Stimulated activated CD8-positive, alpha-beta memory T cell treated with anti-CD3 and anti-CD28 coated beads, Interleukin-12 subunit alpha, Interleukin-12 subunit beta, amount 100 ng/mL, for 24 hours (primary cell): ENCODE data around the gene ACP7.
"Not testable (repeated sequence)": the region's sequence is repeated elsewhere in the genome, so short reads cannot be mapped to it uniquely, and the experiment has no call there.

Source experiments
- DNase-seq: peaks from one replicate; pipeline ENCODE4 v3.0.0-alpha.2; 2020; ENCODE audit errors: extremely low read depth

Gene ACP7

GRCh38 chr19:39106194-39106593, 22.0 kb downstream of the ACP7 start:
- DNase-seq: no peak

DNA sequence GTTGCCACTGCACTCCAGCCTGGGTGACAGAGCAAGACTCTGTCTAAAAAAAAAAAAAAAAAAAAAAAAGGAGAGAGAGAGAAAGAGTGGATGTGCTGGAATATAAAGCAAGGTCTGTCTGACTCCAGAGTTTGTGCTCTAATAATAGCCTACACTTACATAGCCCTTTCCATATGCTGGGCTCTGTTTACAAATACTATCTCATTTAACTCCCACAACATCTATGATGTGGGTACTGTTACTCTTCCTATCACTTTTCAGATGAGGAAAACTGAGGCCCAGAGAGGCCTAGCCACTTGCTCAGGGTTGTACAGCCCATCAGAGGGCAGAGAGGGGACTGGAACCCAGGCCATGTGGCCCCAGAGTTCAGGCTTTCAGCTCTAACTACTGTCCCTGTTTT, 25.5 kb downstream of the ACP7 start:
- no peak for DNase-seq

DNA sequence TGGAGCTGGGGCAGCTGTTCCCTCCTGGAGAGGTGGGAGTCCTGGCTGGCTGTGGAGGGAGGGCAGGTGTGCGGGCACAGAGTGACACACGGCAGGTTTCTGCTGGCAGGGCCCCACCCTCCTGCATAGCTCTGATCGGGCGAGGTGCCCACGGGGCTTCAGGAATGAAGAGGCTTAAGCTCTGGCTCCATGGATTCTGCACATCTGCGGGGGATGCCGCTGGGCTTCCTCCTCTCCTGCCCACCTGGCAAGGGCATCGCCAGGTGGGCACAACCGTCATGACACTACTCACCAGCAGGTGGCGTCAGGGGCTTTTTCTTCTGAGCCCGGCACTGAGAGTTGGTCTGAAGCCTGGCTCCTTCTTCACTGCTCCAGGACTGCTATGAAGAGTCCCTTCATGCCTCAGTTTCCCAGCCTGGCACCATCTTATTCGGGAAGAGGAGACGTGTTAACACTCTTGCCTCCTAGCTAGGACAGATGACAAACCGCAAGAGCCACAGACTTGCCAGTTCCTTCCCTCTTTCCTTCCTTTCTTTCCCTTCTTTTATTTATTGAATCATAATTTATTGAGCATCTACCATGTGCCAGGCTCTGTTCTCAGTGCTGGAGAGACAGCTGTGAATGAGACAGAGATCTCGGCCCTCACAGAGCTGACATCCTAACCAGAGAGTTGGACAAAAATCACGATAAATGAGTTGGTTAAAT, 26.2 kb downstream of the ACP7 start:
- peak; percentile 42 for DNase-seq

- DNase-seq: no peak
Observed at GRCh38 chr19:39111593-39112199, 27.5 kb downstream of the ACP7 start.

DNA sequence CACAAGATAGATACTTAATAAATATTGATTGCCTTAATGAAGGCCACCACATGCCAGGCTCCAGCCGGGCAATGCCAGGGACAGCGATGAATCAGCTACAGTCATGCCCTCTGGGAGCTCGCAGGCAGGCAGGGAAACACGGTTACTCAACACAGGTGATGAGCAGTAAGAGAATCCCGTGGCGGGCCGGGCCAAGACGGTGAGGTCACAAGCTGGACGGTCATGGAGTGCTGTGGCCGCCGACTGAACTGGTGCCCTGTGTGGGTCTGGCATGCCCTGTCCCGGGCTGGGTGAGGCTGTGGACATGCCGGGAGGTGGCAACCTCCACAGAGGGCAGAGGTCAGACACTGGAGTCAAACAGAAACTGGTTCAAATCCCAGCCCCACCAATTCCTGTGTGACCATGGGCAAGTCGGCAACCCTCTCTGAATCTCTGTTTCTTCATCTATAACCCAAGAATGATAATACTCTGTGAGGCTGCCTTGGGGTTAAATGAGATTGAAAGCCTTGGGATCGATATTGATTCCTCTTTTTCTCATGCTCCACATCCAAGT, 28.2 kb downstream of the ACP7 start:
- no peak for DNase-seq

DNA sequence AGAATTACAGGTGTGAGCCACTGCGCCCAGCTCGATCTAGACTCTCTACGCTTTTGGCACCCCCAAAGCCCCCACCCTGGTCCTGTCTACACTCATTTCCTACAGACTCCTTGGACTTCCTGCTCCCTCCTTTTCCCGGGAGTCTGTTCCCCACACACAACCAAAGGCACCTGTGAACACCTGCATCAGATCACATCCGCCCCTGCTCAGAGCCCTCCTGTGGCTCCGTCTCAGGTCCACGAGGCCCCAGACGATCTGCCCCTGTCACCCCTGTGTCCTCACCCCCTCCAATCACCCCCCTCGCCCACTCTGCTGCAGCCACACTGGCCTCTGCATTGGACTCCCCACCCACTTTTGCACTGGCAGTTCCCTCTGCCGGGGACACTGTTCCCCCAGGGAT, 29.0 kb downstream of the ACP7 start:
- no peak for DNase-seq

- no peak for DNase-seq
Observed at GRCh38 chr19:39115105-39115847, 31.1 kb downstream of the ACP7 start.

DNA sequence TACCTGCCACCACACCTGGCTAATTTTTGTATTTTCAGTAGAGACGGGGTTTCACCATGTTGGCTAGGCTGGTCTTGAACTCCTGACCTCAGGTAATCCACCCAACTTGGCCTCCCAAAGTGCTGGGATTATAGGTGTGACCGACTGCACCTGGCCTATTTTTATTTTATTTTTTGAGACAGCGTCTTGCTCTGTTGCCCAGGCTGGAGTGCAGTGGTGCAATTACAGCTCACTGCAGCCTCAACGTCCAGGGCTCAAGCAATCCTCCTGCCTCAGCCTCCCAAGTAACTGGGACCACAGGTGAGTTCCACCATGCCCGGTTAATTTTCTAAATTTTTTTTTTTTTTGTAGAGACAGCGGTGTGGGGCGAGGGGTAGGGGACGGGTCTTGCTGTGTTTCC, 32.9 kb downstream of the ACP7 start:
- not testable (repeated sequence) for DNase-seq

- DNase-seq: no peak
Observed at GRCh38 chr19:39119830-39120229, 35.7 kb downstream of the ACP7 start.

GRCh38 chr19:39122934-39123731, 39.0 kb downstream of the ACP7 start:
- no peak for DNase-seq

DNA sequence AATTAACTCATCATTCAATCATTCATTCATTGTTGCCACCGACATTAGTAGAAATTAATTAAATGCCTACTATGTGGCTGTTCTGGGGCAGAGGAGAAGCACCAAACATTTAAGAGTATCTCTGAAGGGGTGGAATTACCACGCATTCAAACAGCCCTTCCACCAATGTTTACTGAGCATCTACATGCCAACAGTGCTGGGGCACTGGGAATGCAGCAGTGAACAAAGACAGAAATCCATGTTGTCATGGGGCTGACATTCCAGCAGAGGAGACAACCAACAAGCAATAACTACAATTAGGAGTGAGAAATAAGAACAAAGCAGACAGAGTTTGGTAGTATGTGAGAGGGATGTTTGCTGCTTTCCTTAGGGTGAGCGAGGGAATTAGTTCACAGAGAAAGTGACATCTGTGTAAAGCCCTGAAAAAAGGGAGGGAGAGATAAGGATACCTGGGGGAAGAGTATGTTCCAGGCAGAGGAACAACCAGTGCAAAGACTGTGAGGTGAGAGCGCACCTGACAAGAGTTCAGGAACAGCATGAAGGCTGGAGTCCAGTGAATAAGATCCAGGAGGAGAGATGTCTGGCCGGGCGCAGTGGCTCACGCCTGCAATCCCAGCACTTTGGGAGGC, 40.1 kb downstream of the ACP7 start:
- no peak for DNase-seq

DNA sequence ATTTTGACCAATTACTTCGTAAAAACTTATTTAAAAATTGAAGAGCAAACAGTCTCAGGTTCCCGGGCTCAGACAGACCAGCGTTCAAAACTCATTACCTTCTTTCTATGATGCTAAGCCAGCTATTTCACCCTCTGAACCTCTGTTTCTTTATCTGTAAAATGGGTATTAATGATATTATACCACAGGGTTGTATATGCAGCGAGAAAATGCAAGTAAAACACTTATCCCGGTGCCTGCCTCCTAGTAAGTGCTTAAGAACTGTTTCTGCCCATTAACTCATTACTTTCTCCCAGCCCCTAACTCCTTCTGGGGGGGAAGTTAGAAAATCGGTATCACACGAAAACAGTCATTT, 41.0 kb downstream of the ACP7 start:
- DNase-seq: no peak

DNA sequence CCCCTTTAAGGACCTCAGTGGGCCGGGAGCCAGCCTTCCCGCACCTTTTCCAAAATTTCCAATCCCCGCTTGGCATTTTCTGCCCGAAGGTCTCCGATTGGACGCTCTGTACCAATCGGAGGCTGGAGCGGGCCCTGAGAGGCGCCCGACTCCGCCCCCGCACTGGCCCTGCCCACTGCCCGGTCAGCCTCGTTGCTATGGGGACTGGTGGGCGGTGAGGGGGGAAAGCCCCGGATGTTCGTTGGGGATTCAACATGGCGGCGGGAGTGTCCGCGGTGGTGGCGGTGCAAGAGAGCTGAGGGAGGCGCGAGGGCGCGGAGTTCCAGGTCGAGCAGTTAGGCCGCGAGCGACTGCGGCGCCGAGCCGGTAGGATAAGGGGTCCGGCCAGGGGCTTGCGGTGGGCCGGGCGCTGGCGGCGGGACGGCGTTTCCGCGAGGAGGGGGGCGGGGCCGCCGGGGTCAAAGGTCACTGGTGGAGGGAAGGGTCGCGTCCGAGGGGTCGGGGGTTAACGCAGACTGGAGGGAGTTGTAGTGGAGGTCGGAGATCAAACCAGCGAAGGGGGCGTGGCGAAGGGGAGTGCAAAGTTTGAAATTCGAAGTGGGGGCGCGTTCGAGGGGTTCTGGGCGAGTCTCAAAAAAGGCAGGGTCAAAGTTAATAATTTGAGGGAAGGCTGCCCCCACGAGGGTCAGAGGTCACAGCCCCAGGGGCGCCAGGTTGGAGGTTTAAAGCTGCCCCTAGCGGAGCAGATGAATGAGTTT, 41.6 kb downstream of the ACP7 start, which contains the start of gene PAK4:
Gene PAK4 (plus strand): TSS at position 233 of the 758 bp plus-strand sequence. CDS start 43,768 bp downstream, outside the sequence.
- peak; percentile 98 for DNase-seq

- DNase-seq: no peak
Observed at GRCh38 chr19:39126312-39127187, 42.4 kb downstream of the ACP7 start.

DNA sequence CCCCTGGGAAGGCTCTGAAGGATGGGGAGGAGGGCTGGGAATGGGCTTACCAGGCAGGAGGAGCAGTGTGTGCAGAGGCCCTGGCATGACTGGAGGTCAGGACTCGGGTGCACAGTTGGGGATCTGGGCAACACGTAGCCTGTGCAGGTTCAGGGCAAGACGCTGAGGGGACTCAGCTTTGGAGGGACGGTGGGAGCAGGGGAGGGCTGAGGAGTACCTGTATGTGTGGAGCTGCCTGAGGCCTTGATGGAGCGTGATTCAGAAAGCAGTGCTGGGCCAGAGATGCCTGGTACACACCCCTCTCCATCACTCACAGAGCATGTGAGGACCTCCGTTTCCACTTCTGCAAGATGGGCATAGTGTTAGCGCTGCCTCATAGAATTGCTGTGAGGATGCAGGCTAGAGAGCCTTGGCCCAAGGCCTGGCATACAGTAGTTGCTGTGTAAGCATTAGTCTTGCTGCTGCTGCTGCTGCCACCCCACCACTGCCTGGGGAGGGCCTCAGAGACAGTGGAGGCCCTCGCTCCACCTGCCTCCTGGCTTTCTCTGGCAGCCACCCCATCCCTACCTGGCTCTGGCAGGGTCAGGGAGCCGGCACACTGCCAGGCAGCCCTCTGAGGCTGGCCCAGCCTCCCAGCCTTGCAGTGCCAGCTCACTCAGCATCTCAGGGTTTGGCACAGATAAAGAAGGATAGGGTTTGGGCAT, 43.8 kb downstream of the ACP7 start:
- no peak for DNase-seq

DNA sequence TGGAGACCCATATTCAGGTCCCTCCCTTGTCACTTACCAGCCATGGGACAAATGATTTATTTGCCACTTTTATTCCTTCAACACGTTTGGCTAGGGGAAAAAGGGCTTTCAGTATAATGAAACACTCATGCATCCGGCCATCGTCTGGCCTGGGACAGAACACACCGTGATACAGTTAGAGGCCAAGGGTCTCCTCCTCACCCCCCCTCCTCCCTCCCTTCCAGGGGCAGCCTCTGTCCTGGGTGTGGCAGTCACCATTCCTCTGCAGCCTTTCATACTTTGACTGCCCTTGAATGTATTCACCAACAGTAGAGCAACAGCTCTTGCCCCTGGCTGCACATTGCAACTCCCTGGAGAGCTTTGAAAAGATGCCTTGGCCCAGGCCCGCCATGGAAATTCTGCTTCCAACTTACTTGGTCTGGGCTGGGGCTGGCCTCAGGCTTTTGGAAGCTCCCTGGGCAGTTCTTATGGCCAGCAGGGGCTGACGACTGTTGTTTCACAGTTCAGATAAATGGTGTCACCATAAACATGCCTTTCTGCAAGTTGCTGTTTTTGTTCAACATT, 44.4 kb downstream of the ACP7 start:
- DNase-seq: no peak

DNA sequence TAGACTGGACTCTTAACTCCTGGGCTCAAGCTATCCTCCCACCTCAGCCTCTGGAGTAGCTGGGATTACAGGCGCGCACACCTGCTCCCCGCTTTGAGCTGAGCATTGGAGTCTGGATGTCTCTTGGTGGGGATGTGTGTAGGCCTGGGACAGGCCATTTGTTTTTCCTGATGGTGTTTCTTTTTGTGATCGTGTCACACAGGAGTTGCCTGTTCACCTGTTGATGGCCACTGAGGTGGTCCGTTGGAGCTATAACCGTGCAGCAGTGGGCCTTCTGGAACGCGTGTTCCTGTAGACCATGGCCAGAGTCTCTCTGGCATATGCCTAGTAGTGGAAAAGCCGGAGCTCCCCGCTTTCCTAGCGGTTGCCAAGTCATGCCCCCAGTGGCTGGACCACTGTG, 44.9 kb downstream of the ACP7 start:
- no peak for DNase-seq
